HFFc6 (cell line): ENCODE measurements around the gene DRICH1. TPM values are rescaled to one million over a fixed set of nuclear protein-coding genes. Genes with fewer than 3 reads are reported as not detected.

Source experiments
- DNase-seq: peaks from one replicate; pipeline ENCODE4 v3.0.0-alpha.2; 2018
- H3K27ac Mint-ChIP-seq: 2 replicates; pipeline ENCODE4 v1.8.0; 2020; ENCODE audit warnings: mild to moderate bottlenecking, mixed read lengths
- H3K27me3 Mint-ChIP-seq: 2 replicates; pipeline ENCODE4 v1.8.0; 2021; ENCODE audit warnings: mild to moderate bottlenecking, moderate library complexity, mixed read lengths; ENCODE audit not compliant: insufficient read depth
- H3K36me3 Mint-ChIP-seq: 2 replicates; pipeline ENCODE4 v1.8.0; 2021; ENCODE audit warnings: low read depth, mixed read lengths
- H3K4me1 Mint-ChIP-seq: 2 replicates; pipeline ENCODE4 v1.8.0; 2020; ENCODE audit warnings: low read depth, mixed read lengths
- H3K4me3 Mint-ChIP-seq: 2 replicates; pipeline ENCODE4 v1.8.0; 2020; ENCODE audit warnings: mild to moderate bottlenecking, moderate library complexity, mixed read lengths
- H3K9me3 Mint-ChIP-seq: 2 replicates; pipeline ENCODE4 v1.8.0; 2020; ENCODE audit warnings: mild to moderate bottlenecking, mixed read lengths
- CTCF ChIP-seq: fragments of 200-600 bp; sonication (generic); IDR thresholded peaks from 2 replicates; pipeline ENCODE4 v1.5.0; 2021; ENCODE audit warnings: antibody characterized with exemption, mild to moderate bottlenecking
- total RNA-seq, 6 experiments: library from RNA; stranded (reverse); fragmentation: NEBNext Ultra II Directional; extraction: Animal tissue kit (Norgen Biotek cat#: 25700); gene quantifications; 2 replicates in 1 of 6; 3 replicates in 5 of 6; pipeline ENCODE4 v1.2.3, GENCODE V29; 2021

Gene DRICH1
- total RNA-seq, 6 experiments from 2014 or later, result 0.14 to 0.25 (median 0.24) TPM; not detected in 3

GRCh38 chr22:23613193-23613972 lies 18.7 kb downstream of the DRICH1 start:
- Mint-ChIP-seq H3K4me3 (no peak overlapping the region), H3K9me3 (no peaks in the 10 kb centered on the region), H3K27ac (no peak overlapping the region), H3K27me3 (no peaks in the 10 kb centered on the region; the same call in 1 of the 2 replicates), H3K36me3 (no peaks in the 10 kb centered on the region), H3K4me1 (peaks cover 6% of the 10 kb centered on the region; the same call in 1 of the 2 replicates)
- no peak for DNase-seq
- TF ChIP-seq CTCF, result no peak

GRCh38 chr22:23609983-23610781 lies 21.9 kb downstream of the DRICH1 start:
- Mint-ChIP-seq H3K9me3 (no peaks in the 10 kb centered on the region), H3K36me3 (no peaks in the 10 kb centered on the region), H3K27me3 (no peaks in the 10 kb centered on the region; the same call in 1 of the 2 replicates), H3K4me3 (no peak overlapping the region), H3K4me1 (peaks cover 6% of the 10 kb centered on the region; the same call in 1 of the 2 replicates), H3K27ac (no peak overlapping the region)
- no peak for TF ChIP-seq CTCF
- no peak for DNase-seq

GRCh38 chr22:23608583-23608982 lies 23.5 kb downstream of the DRICH1 start:
- no peak for TF ChIP-seq CTCF
- Mint-ChIP-seq H3K4me1 (peaks cover 6% of the 10 kb centered on the region; the same call in 1 of the 2 replicates), H3K9me3 (no peaks in the 10 kb centered on the region), H3K4me3 (no peak overlapping the region), H3K27me3 (no peaks in the 10 kb centered on the region; the same call in none of the 2 replicates), H3K27ac (no peak overlapping the region), H3K36me3 (no peaks in the 10 kb centered on the region)
- DNase-seq, result no peak

- no peak for TF ChIP-seq CTCF
- H3K4me3 Mint-ChIP-seq, result no peak overlapping the region
- H3K36me3 Mint-ChIP-seq, result no peaks in the 10 kb centered on the region
- H3K27me3 Mint-ChIP-seq, result peaks cover 6% of the 10 kb centered on the region
- no peaks in the 10 kb centered on the region for H3K9me3 Mint-ChIP-seq
- no peak for DNase-seq
- H3K27ac Mint-ChIP-seq, result no peak overlapping the region
- no peaks in the 10 kb centered on the region for H3K4me1 Mint-ChIP-seq
Measured at GRCh38 chr22:23606204-23607131, 25.7 kb downstream of the DRICH1 start.
